Stomach smooth muscle (tissue), 2 donors: ENCODE results near the gene ALDH4A1.

ENCODE experiments used
- H3K27ac ChIP-seq: one replicate; pipeline ENCODE4 v1.7.0; 2013; ENCODE audit warnings: mild to moderate bottlenecking, low read length, inconsistent platforms
- H3K27me3 ChIP-seq, 2 donors: one replicate each; pipeline ENCODE4 v1.7.0; 2013; ENCODE audit warnings: low read length in 2 of 2; ENCODE audit not compliant: insufficient read depth in 2 of 2, control insufficient read depth in 1 of 2
- H3K36me3 ChIP-seq, 2 donors: one replicate each; pipeline ENCODE4 v1.7.0; 2013; ENCODE audit warnings: low read length in 2 of 2; ENCODE audit not compliant: control insufficient read depth in 2 of 2, insufficient read depth in 2 of 2
- H3K4me1 ChIP-seq: one replicate; pipeline ENCODE4 v1.7.0; 2013; ENCODE audit warnings: low read length; ENCODE audit not compliant: control insufficient read depth, insufficient read depth
- H3K4me3 ChIP-seq, 2 donors: one replicate each; pipeline ENCODE4 v1.7.0; 2013; ENCODE audit warnings: low read length in 2 of 2
- H3K9ac ChIP-seq, 2 donors: one replicate each; pipeline ENCODE4 v1.7.0; 2013; ENCODE audit warnings: low read length in 2 of 2, mild to moderate bottlenecking in 1 of 2
- H3K9me3 ChIP-seq, 2 donors: one replicate each; pipeline ENCODE4 v1.7.0; 2013; ENCODE audit warnings: low read length in 2 of 2; ENCODE audit not compliant: control insufficient read depth in 2 of 2
- donor health status: healthy.
- donor health status: Pancreatic carcinoma.

ALDH4A1 gene

DNA sequence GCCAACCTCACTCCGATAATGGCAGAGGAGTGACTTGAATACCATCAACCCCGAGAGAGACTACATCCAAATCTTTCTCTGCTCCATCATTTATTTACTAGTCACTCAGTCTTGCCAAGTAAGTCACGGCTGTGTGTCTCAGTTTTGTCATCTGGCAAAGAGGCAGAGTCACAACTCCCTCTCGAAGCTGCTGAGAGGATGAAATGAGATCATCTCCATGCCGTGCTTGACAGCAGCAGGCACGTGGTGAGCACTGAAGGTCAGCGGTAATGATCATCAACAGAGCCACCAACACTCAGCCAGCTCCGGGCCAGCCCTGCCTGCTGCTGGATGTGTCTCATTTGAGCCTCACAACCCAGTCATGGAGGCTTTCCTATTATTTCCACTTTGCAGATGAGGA is 19.9 kb downstream of the ALDH4A1 start:
- Histone ChIP-seq H3K9ac (no peak overlapping the region), H3K27me3 (no peaks in the 10 kb centered on the region), H3K9me3 (no peaks in the 10 kb centered on the region), H3K4me1 (no peaks in the 10 kb centered on the region), H3K4me3 (no peak overlapping the region), H3K27ac (no peak overlapping the region), H3K36me3 (peaks cover 0 to 8% of the 10 kb centered on the region in 2 donors)

DNA sequence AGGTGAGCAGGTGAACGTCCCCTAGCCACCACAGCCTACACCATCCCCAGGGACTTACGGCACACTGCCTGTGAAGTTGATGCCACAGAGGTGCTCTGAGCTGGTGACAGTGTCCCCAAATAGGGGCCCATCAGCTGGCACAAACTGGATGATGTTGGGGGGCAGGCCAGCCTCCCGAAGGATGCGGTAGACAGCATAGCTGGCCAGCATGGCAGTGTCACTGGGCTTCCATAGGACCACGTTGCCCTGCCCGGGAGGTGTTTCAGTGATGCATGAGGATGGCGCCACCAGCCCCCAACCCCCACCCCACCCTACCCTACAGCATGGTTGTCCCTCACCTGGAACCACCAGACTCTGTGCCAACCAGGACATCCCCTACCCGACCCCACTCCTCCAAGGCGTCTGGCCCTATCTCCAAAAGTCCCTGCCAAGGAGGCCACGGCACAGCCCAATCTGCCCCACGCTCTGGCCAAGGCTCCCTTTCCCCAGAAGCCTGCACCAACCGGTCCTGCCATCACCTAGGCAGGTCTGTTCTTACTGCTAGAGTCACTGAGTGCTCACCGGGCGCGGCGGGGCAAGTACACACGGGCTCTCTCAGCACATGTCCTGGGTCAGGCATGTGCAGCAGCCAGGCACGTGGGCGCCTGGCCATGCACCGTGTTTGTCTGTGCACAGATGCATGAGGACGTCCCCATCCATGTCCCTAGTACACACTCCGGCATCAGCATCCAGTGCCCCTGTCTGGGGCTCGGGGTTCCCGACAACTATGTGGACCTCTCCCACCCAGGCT is 20.5 kb downstream of the ALDH4A1 start:
- H3K36me3 ChIP-seq: peaks cover 0 to 8% of the 10 kb centered on the region in 2 donors
- no peak overlapping the region for H3K9ac ChIP-seq
- H3K4me1 ChIP-seq: no peaks in the 10 kb centered on the region
- no peaks in the 10 kb centered on the region for H3K9me3 ChIP-seq
- no peak overlapping the region for H3K27ac ChIP-seq
- H3K27me3 ChIP-seq: no peaks in the 10 kb centered on the region
- H3K4me3 ChIP-seq: no peak overlapping the region

- no peaks in the 10 kb centered on the region for H3K4me1 ChIP-seq
- H3K9me3 ChIP-seq: no peaks in the 10 kb centered on the region
- peaks cover 0 to 8% of the 10 kb centered on the region in 2 donors for H3K36me3 ChIP-seq
- no peaks in the 10 kb centered on the region for H3K27me3 ChIP-seq
- no peak overlapping the region for H3K27ac ChIP-seq
- H3K4me3 ChIP-seq: no peak overlapping the region
- no peak overlapping the region for H3K9ac ChIP-seq
Observed at GRCh38 chr1:18881164-18881563, 21.2 kb downstream of the ALDH4A1 start.

GRCh38 chr1:18880585-18880984 is 21.8 kb downstream of the ALDH4A1 start:
- Histone ChIP-seq H3K27me3 (no peaks in the 10 kb centered on the region), H3K4me1 (no peaks in the 10 kb centered on the region), H3K36me3 (peaks cover 0 to 8% of the 10 kb centered on the region in 2 donors), H3K27ac (no peak overlapping the region), H3K4me3 (no peak overlapping the region), H3K9ac (no peak overlapping the region), H3K9me3 (no peaks in the 10 kb centered on the region)

- Histone ChIP-seq H3K4me1 (no peaks in the 10 kb centered on the region), H3K4me3 (no peak overlapping the region), H3K9me3 (no peaks in the 10 kb centered on the region), H3K9ac (no peak overlapping the region), H3K27me3 (no peaks in the 10 kb centered on the region), H3K27ac (no peak overlapping the region), H3K36me3 (peaks cover 0 to 8% of the 10 kb centered on the region in 2 donors)
Observed at GRCh38 chr1:18879791-18880309, 22.5 kb downstream of the ALDH4A1 start.

- no peaks in the 10 kb centered on the region for H3K27me3 ChIP-seq
- no peak overlapping the region for H3K4me3 ChIP-seq
- H3K9me3 ChIP-seq: no peaks in the 10 kb centered on the region
- H3K27ac ChIP-seq: no peak overlapping the region
- H3K4me1 ChIP-seq: no peaks in the 10 kb centered on the region
- H3K9ac ChIP-seq: no peak overlapping the region
- H3K36me3 ChIP-seq: peaks cover 0 to 8% of the 10 kb centered on the region in 2 donors
Observed at GRCh38 chr1:18879215-18879790, 23.1 kb downstream of the ALDH4A1 start.

DNA sequence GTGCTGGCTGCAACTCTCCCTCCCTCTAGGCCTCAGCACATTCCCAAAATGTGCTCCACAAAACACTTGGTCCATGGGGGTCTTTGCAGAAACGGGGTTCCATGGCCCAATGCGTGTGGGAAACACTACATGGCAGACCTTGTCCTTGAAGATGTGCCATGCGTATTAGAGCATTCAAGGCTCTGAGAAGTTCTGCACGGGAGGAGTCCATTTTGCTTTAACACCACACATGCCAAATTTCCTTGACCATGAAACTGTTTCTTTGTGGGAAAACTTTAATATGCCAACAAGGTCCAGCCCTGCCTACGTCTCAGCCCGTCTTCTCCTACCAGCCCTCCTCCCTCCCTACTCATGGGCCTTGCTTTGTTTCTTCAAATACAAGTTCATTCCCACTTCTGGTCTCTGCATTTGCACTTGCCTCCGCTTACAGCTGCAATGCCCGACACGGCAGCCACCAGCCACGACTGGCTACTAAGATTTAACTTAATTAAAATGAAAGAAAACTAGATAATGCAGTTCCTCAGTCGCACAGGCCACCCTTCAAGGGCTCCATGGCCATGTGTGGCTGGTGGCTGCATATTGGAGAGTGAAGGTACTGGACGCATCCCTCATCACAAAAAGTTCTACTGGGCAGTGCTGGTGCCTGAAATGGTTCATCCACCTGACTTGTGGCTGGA is 23.7 kb downstream of the ALDH4A1 start:
- Histone ChIP-seq H3K36me3 (peaks cover 0 to 8% of the 10 kb centered on the region in 2 donors), H3K9me3 (no peaks in the 10 kb centered on the region), H3K9ac (no peak overlapping the region), H3K4me3 (no peak overlapping the region), H3K27ac (no peak overlapping the region), H3K27me3 (no peaks in the 10 kb centered on the region), H3K4me1 (no peaks in the 10 kb centered on the region)

- H3K36me3 ChIP-seq: peaks cover 0 to 5% of the 10 kb centered on the region in 2 donors
- H3K9me3 ChIP-seq: no peaks in the 10 kb centered on the region
Observed at GRCh38 chr1:18877282-18877681, 25.1 kb downstream of the ALDH4A1 start.

GRCh38 chr1:18876210-18876609 is 26.1 kb downstream of the ALDH4A1 start:
- Histone ChIP-seq H3K4me3 (no peak overlapping the region), H3K27me3 (no peaks in the 10 kb centered on the region), H3K36me3 (peaks cover 0 to 5% of the 10 kb centered on the region in 2 donors), H3K9me3 (no peaks in the 10 kb centered on the region), H3K27ac (no peak overlapping the region), H3K9ac (no peak overlapping the region), H3K4me1 (no peaks in the 10 kb centered on the region)

More at GRCh38 chr1:18877282-18877681, 25.1 kb downstream of the ALDH4A1 start:
- H3K27ac ChIP-seq: no peak overlapping the region
- no peak overlapping the region for H3K9ac ChIP-seq
- no peaks in the 10 kb centered on the region for H3K27me3 ChIP-seq
- H3K4me3 ChIP-seq: no peak overlapping the region
- no peaks in the 10 kb centered on the region for H3K4me1 ChIP-seq

- Histone ChIP-seq H3K4me1 (no peaks in the 10 kb centered on the region), H3K27me3 (no peaks in the 10 kb centered on the region), H3K9ac (no peak overlapping the region), H3K4me3 (no peak overlapping the region), H3K9me3 (no peaks in the 10 kb centered on the region), H3K36me3 (peaks cover 0 to 4% of the 10 kb centered on the region in 2 donors), H3K27ac (no peak overlapping the region)
Observed at GRCh38 chr1:18875796-18876128, 26.6 kb downstream of the ALDH4A1 start.
